Skeletal muscle satellite cell (primary cell): Measurements from ENCODE around the gene IL17RA.

ENCODE experiments used
- H3K27me3 ChIP-seq: 2 replicates; pipeline ENCODE4 v1.7.0; 2013; ENCODE audit warnings: low read length; ENCODE audit not compliant: control insufficient read depth, insufficient read depth
- H3K36me3 ChIP-seq: 2 replicates; pipeline ENCODE4 v1.7.0; 2013; ENCODE audit warnings: mild to moderate bottlenecking, control low read depth, low read length; ENCODE audit not compliant: insufficient read depth
- H3K4me1 ChIP-seq: 2 replicates; pipeline ENCODE4 v1.7.0; 2013; ENCODE audit warnings: low read length; ENCODE audit not compliant: control insufficient read depth, insufficient read depth
- H3K4me2 ChIP-seq: 2 replicates; pipeline ENCODE4 v1.7.0; 2013; ENCODE audit warnings: mild to moderate bottlenecking, low read length
- H3K4me3 ChIP-seq: 2 replicates; pipeline ENCODE4 v1.7.0; 2013; ENCODE audit warnings: low read length
- H3K9ac ChIP-seq: 2 replicates; pipeline ENCODE4 v1.7.0; 2013; ENCODE audit warnings: mild to moderate bottlenecking, low read depth, low read length, moderate library complexity
- H3K9me3 ChIP-seq: replicated peaks from 2 replicates; pipeline ENCODE4 v1.7.0; 2013; ENCODE audit warnings: mild to moderate bottlenecking, control low read depth, low read length

Gene IL17RA

DNA sequence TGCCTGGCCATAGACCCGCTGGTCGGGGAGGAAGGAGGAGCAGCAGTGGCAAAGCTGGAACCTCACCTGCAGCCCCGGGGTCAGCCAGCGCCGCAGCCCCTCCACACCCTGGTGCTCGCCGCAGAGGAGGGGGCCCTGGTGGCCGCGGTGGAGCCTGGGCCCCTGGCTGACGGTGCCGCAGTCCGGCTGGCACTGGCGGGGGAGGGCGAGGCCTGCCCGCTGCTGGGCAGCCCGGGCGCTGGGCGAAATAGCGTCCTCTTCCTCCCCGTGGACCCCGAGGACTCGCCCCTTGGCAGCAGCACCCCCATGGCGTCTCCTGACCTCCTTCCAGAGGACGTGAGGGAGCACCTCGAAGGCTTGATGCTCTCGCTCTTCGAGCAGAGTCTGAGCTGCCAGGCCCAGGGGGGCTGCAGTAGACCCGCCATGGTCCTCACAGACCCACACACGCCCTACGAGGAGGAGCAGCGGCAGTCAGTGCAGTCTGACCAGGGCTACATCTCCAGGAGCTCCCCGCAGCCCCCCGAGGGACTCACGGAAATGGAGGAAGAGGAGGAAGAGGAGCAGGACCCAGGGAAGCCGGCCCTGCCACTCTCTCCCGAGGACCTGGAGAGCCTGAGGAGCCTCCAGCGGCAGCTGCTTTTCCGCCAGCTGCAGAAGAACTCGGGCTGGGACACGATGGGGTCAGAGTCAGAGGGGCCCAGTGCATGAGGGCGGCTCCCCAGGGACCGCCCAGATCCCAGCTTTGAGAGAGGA is 24.5 kb downstream of the IL17RA start:
- H3K9me3 ChIP-seq = no peaks in the 10 kb centered on the region
- H3K4me2 ChIP-seq = no peak overlapping the region
- no peak overlapping the region for H3K9ac ChIP-seq
- peaks cover 29% of the 10 kb centered on the region for H3K36me3 ChIP-seq
- no peaks in the 10 kb centered on the region for H3K27me3 ChIP-seq
- no peak overlapping the region for H3K4me3 ChIP-seq
- no peaks in the 10 kb centered on the region for H3K4me1 ChIP-seq

DNA sequence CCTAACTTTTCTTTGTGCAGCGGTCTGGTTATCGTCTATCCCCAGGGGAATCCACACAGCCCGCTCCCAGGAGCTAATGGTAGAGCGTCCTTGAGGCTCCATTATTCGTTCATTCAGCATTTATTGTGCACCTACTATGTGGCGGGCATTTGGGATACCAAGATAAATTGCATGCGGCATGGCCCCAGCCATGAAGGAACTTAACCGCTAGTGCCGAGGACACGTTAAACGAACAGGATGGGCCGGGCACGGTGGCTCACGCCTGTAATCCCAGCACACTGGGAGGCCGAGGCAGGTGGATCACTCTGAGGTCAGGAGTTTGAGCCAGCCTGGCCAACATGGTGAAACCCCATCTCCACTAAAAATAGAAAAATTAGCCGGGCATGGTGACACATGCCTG is 25.2 kb downstream of the IL17RA start:
- peaks cover 25% of the 10 kb centered on the region for H3K36me3 ChIP-seq
- no peak overlapping the region for H3K4me3 ChIP-seq
- no peaks in the 10 kb centered on the region for H3K27me3 ChIP-seq
- no peak overlapping the region for H3K9ac ChIP-seq
- H3K4me2 ChIP-seq = no peak overlapping the region
- no peaks in the 10 kb centered on the region for H3K9me3 ChIP-seq
- no peaks in the 10 kb centered on the region for H3K4me1 ChIP-seq

DNA sequence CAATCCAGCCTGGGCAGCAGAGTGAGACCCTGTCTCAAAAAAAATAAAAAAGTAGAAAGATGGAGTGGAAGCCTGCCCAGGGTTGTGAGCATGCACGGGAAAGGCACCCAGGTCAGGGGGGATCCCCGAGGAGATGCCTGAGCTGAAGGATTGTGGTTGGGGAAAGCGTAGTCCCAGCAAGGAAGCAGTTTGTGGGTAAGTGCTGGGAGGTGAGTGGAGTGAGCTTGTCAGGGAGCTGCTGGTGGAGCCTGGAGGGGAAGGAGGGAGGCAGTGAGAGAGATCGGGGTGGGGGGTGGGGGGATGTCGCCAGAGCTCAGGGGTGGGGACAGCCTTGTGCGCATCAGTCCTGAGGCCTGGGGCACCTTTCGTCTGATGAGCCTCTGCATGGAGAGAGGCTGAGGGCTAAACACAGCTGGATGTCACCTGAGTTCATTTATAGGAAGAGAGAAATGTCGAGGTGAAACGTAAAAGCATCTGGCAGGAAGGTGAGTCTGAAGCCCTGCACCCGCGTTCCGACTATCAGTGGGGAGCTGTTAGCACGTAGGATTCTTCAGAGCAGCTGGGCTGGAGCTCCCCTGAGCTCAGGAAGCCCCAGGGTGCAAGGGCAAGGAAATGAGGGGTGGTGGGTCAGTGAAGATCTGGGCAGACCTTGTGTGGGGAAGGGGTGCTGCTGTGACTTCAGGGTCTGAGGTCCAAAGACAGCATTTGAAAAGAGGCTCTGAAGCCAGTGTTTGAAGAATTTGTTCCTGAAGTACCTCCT is 26.2 kb downstream of the IL17RA start:
- Histone ChIP-seq H3K4me3 (no peak overlapping the region), H3K9ac (no peak overlapping the region), H3K36me3 (peaks cover 17% of the 10 kb centered on the region), H3K9me3 (no peaks in the 10 kb centered on the region), H3K27me3 (no peaks in the 10 kb centered on the region), H3K4me2 (no peak overlapping the region), H3K4me1 (no peaks in the 10 kb centered on the region)

DNA sequence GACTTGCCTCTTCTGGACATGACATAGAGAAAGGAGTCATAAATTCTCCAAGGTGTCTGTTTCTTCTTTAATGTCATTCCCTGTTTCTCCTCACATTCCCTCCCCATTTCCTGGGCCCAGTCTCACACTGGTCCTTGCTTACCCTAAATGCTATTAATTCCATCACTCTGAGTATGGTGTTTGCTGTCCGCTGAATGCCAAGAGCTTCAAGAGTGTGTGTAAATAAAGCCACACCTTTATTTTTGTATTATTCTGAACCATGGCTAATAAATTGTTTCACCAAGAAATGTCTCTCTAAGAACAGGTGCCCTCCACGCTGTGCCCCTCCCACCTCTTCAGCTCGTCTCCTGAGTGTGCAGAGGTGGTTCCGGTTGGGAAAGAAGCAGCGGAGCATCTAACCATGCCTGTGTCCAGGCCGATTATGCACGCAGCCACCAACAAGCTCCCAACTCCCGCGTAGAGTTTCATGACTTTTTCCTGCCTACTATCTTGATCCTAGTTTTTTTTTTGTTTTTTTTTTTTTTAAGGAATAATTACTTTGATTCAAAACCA is 27.8 kb downstream of the IL17RA start:
- Histone ChIP-seq H3K9me3 (no peaks in the 10 kb centered on the region), H3K9ac (no peak overlapping the region), H3K4me2 (no peak overlapping the region), H3K4me1 (no peaks in the 10 kb centered on the region), H3K4me3 (no peak overlapping the region), H3K36me3 (peaks cover 5% of the 10 kb centered on the region), H3K27me3 (peaks cover 11% of the 10 kb centered on the region)

DNA sequence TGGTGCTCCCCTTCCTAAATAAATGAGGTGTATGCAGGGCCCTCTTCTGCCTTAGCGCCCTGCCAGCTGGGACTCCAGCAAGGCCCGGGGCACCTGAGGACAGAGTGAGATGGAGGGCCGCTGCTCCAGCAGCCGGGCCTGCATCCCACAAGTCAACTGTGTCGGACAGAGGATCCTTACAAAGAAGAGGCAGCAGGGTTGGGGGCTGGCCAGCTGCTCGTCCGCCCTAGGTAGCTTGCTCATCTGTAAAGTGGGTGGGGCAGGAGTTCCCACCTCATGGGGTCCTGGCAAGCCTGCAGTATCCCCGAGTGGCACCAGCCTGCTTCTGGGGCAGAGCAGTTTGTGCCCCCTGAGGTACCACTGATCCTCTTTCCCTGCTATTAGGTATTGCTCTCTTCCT is 28.8 kb downstream of the IL17RA start:
- H3K9ac ChIP-seq = no peak overlapping the region
- H3K4me2 ChIP-seq = no peak overlapping the region
- no peaks in the 10 kb centered on the region for H3K4me1 ChIP-seq
- peaks cover 5% of the 10 kb centered on the region for H3K36me3 ChIP-seq
- peaks cover 12% of the 10 kb centered on the region for H3K27me3 ChIP-seq
- H3K4me3 ChIP-seq = no peak overlapping the region
- H3K9me3 ChIP-seq = no peaks in the 10 kb centered on the region

DNA sequence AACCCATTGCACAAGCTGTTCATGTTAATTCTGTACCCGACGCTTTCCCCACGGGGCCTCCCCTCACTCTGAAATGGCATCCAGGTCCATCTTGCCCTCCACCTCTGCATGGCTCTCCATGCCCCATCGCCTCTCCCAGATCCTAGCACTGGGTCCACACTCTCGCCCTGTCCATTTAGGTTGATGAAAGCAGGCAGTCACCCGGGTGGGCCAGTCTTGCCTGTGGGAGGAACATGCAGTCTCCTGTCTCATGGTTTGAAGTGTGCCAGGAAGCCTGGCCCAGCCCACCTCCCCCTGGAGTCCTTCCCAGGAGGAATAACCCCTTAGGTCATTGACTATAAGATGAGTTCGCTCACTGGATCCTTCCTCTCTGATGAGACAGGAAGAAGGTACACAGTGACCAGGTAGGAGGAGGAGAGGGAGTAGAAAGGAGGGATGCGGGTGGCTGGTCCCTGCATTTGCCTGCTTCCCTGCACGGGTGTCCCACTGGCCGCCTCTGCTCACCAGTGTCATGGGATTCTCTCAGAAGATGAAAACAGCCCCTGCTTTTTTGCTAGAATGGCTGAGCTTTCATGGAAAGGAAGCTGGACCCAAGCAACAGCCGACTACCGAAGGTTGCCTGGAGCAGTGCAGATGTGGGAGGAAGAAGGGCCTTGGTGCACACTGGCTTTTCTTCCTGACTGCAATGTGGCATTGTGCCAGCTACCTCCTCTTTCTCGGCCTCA is 29.5 kb downstream of the IL17RA start:
- H3K4me1 ChIP-seq = no peaks in the 10 kb centered on the region

DNA sequence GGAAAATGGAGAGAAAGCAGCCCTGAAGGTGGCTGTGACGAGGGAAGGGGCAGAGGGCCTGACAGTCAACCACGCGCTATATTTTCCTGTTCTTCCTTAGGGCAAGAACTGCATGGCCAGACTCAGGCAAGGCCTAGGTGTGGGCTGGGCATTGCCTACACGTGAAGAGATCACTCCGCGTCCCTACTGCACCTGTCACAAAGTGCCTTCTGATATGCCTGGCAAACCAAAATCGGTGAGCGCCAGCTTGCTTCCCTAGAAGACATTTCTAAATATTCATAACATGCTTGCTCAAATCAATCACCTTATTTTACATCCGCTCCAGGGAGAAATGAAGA is 30.1 kb downstream of the IL17RA start:
- Histone ChIP-seq H3K9ac (no peak overlapping the region), H3K4me3 (no peak overlapping the region), H3K4me1 (no peaks in the 10 kb centered on the region)

More for the DNA sequence above, 29.5 kb downstream of the IL17RA start:
- Histone ChIP-seq H3K4me3 (no peak overlapping the region), H3K27me3 (peaks cover 19% of the 10 kb centered on the region), H3K36me3 (peaks cover 4% of the 10 kb centered on the region), H3K4me2 (no peak overlapping the region), H3K9ac (no peak overlapping the region), H3K9me3 (no peaks in the 10 kb centered on the region)

DNA sequence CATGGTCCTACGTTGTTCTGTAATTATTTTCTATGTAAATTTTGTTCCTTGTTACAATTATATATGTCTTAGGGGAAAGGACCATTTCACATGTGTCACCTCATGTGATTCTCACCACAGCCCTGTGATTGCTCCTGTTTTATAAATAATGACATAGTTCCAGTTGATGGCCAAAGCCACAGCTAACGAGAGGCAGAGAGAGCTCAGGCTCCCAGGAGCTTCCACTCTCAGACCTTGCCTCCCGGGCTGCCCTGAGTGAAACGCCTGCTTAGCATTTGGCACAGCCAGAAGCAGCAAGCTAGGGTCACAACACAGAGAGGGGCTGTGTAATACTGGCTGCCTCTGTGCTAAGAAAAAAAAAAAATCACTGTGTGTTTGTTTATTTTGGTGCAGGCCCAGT is 30.4 kb downstream of the IL17RA start:
- no peak overlapping the region for H3K4me2 ChIP-seq

More for the DNA sequence above, 30.1 kb downstream of the IL17RA start:
- Histone ChIP-seq H3K36me3 (no peaks in the 10 kb centered on the region), H3K4me2 (no peak overlapping the region), H3K27me3 (peaks cover 25% of the 10 kb centered on the region), H3K9me3 (no peaks in the 10 kb centered on the region)

DNA sequence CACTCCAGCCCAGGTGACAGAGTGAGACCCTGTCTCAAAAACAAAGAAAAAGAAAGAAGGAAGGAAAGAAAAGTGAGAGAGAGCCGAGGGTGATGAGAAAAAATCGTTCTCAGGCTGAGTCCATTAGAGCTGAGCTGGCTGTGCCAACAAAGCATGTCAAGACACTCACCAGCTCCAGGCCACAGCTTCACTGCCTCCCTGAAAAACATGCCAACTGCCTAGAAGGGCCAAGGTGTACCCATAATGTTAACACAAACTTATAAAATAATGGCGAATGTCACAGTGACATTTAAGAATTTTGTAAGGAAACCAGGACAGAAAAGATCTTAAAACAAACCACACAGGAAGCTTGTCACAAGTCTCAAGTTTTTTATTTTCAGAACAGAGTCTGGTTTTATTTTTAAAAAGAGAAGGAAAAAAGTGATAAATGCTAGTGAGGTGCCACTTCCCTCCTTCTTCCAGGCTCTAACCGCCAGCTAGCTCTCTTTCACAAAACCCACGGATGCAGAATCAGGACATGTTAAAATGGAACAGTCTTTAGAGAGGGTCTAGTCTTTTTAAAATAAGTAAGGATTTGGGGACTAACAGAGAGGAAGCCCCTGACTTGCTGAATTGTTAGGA is 31.3 kb downstream of the IL17RA start:
- H3K9me3 ChIP-seq = no peaks in the 10 kb centered on the region
- H3K27me3 ChIP-seq = peaks cover 27% of the 10 kb centered on the region
- H3K36me3 ChIP-seq = no peaks in the 10 kb centered on the region
- no peak overlapping the region for H3K4me2 ChIP-seq
- H3K4me1 ChIP-seq = no peaks in the 10 kb centered on the region
- no peak overlapping the region for H3K4me3 ChIP-seq
- no peak overlapping the region for H3K9ac ChIP-seq

More for the DNA sequence above, 30.4 kb downstream of the IL17RA start:
- Histone ChIP-seq H3K4me1 (no peaks in the 10 kb centered on the region), H3K4me3 (no peak overlapping the region), H3K9me3 (no peaks in the 10 kb centered on the region), H3K36me3 (no peaks in the 10 kb centered on the region), H3K9ac (no peak overlapping the region), H3K27me3 (peaks cover 27% of the 10 kb centered on the region)

DNA sequence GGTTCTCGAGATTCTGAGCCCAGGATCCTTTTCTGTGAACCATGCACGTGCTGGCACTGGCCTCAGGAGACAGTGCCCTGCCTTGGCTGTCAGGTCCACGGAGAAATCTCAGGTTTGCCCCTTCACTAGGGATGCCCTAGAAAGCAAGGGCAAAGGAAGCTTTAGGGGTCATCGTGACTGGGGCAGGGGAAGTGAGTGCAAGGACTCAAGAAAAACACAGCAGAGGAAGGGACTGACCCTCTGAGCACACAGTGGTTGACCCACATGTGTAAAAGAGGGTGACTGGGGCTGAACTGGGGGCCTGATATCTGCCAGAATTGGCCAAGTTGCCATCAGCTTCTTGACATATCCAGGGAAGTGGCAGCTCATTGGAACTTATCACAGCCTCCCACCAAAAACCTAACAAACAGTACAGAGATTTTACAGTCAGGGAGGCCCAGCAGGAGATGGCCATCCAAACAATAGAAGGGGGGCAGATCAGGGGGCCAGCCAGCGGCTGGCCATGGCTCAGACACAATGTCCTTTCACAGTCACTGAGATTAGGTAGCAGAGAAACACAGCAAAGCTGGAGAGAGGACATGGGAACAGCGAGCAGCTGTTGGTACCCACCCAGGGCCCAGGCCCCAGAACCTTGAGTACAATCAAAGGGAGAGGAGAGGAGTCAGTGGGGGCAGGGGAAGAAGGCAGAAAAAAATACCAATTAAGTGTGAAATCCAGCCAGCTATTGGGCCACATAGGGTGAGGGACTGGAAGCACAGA is 32.0 kb downstream of the IL17RA start:
- Histone ChIP-seq H3K36me3 (no peaks in the 10 kb centered on the region), H3K9me3 (no peaks in the 10 kb centered on the region), H3K27me3 (peaks cover 31% of the 10 kb centered on the region), H3K9ac (no peak overlapping the region), H3K4me1 (peaks cover 4% of the 10 kb centered on the region), H3K4me3 (no peak overlapping the region), H3K4me2 (no peak overlapping the region)
